GM18520 (cell line): Measurements from ENCODE around the gene ARHGAP26.

Experiments used
- ATAC-seq: cut with Tn5 transposase; IDR thresholded peaks from one replicate; pipeline ENCODE4 v1.9.1; 2021; ENCODE audit not compliant: unreplicated experiment

ARHGAP26 gene

GRCh38 chr5:142749321-142749720 is 20.9 kb upstream of the ARHGAP26 start:
- no peak for ATAC-seq

- no peak for ATAC-seq
These were observed 17.0 kb upstream of the ARHGAP26 start for GRCh38 chr5:142753116-142753631.

GRCh38 chr5:142754031-142754430 is 16.1 kb upstream of the ARHGAP26 start:
- ATAC-seq, result no peak

- no peak for ATAC-seq
These were observed 13.6 kb upstream of the ARHGAP26 start for GRCh38 chr5:142756576-142756975.

GRCh38 chr5:142757564-142757963 is 12.6 kb upstream of the ARHGAP26 start:
- no peak for ATAC-seq

GRCh38 chr5:142758062-142758795 is 11.9 kb upstream of the ARHGAP26 start:
- ATAC-seq, result no peak

- ATAC-seq, result no peak
These were observed 11.4 kb upstream of the ARHGAP26 start for GRCh38 chr5:142758796-142759145.

GRCh38 chr5:142763701-142764100 is 6.5 kb upstream of the ARHGAP26 start:
- ATAC-seq, result no peak

GRCh38 chr5:142767178-142767577 is 3.0 kb upstream of the ARHGAP26 start:
- ATAC-seq, result no peak

- ATAC-seq, result no peak
These were observed 2.3 kb upstream of the ARHGAP26 start for GRCh38 chr5:142767911-142768310.

GRCh38 chr5:142769251-142769792 is 855 bp upstream of the ARHGAP26 start:
- no peak for ATAC-seq

- ATAC-seq, result no peak
These were observed 753 bp downstream of the ARHGAP26 start for GRCh38 chr5:142770650-142771609.

- no peak for ATAC-seq
These were observed 1.5 kb downstream of the ARHGAP26 start for GRCh38 chr5:142771666-142772065.

- no peak for ATAC-seq
These were observed 2.5 kb downstream of the ARHGAP26 start for GRCh38 chr5:142772446-142773293.

GRCh38 chr5:142777099-142777498 is 6.9 kb downstream of the ARHGAP26 start:
- ATAC-seq, result no peak

GRCh38 chr5:142777850-142778249 is 7.7 kb downstream of the ARHGAP26 start:
- no peak for ATAC-seq

- no peak for ATAC-seq
These were observed 9.1 kb downstream of the ARHGAP26 start for GRCh38 chr5:142779163-142779840.

- no peak for ATAC-seq
These were observed 10.7 kb downstream of the ARHGAP26 start for GRCh38 chr5:142780871-142781270.

GRCh38 chr5:142782976-142783530 is 12.9 kb downstream of the ARHGAP26 start:
- ATAC-seq, result no peak
